ENCODE results near the gene HCN2.
"Not testable (repeated sequence)": the region's sequence is repeated elsewhere in the genome, so short reads cannot be mapped to it uniquely, and the experiment has no call there.

DNA sequence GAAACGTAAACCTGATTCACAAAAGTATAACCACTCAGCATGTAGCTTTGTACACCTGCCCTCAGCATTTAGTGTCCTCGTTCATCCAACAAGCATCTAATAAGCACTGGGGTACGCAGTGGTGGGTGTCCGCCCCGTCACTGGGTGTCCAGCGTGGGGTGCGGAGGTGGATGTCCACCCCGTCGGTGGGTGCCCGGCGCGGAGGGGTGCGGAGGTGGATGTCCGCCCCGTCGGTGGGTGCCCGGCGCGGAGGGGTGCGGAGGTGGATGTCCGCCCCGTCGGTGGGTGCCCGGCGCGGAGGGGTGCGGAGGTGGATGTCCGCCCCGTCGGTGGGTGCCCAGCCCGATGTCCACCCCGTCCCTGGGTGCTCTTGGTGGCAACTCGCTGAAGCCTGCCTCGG is 4.5 kb upstream of the HCN2 start:
- TF ChIP-seq, protein P1, sequence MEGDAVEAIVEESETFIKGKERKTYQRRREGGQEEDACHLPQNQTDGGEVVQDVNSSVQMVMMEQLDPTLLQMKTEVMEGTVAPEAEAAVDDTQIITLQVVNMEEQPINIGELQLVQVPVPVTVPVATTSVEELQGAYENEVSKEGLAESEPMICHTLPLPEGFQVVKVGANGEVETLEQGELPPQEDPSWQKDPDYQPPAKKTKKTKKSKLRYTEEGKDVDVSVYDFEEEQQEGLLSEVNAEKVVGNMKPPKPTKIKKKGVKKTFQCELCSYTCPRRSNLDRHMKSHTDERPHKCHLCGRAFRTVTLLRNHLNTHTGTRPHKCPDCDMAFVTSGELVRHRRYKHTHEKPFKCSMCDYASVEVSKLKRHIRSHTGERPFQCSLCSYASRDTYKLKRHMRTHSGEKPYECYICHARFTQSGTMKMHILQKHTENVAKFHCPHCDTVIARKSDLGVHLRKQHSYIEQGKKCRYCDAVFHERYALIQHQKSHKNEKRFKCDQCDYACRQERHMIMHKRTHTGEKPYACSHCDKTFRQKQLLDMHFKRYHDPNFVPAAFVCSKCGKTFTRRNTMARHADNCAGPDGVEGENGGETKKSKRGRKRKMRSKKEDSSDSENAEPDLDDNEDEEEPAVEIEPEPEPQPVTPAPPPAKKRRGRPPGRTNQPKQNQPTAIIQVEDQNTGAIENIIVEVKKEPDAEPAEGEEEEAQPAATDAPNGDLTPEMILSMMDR (IDR thresholded peaks at IDR 0.05): not testable (repeated sequence)
- TF ChIP-seq POLR2A (IDR thresholded peaks at IDR 0.05); POLR2AphosphoS5 (IDR thresholded peaks at IDR 0.05; ENCODE audit: insufficient read depth in 1 of 2, low read depth in 1 of 2): not testable (repeated sequence)

Data from vagina (tissue), 2 donors.